Kidney capillary endothelial cell (primary cell): Measurements from ENCODE around the gene KIAA1217.
"Not testable (repeated sequence)": the region's sequence is repeated elsewhere in the genome, so short reads cannot be mapped to it uniquely, and the experiment has no call there.

Source experiments
- DNase-seq: peaks from one replicate; pipeline ENCODE4 v3.0.0-alpha.2; 2018; ENCODE audit warnings: low spot score

Gene KIAA1217

GRCh38 chr10:24465891-24466818 is 257.2 kb downstream of the KIAA1217 start:
- DNase-seq, result no peak

- DNase-seq, result no peak
Measured at GRCh38 chr10:24467136-24467535, 258.2 kb downstream of the KIAA1217 start.

- DNase-seq, result no peak
Measured at GRCh38 chr10:24467605-24468004, 258.7 kb downstream of the KIAA1217 start.

GRCh38 chr10:24468281-24468751 is 259.4 kb downstream of the KIAA1217 start:
- no peak for DNase-seq

- DNase-seq, result no peak
Measured at GRCh38 chr10:24469993-24470392, 261.1 kb downstream of the KIAA1217 start.

GRCh38 chr10:24475598-24475997 is 266.7 kb downstream of the KIAA1217 start:
- DNase-seq, result no peak

- no peak for DNase-seq
Measured at GRCh38 chr10:24476913-24477701, 268.2 kb downstream of the KIAA1217 start.

GRCh38 chr10:24477915-24478314 is 269.0 kb downstream of the KIAA1217 start:
- DNase-seq, result no peak

GRCh38 chr10:24479806-24480205 is 270.9 kb downstream of the KIAA1217 start:
- DNase-seq, result no peak

GRCh38 chr10:24480447-24480846 is 271.5 kb downstream of the KIAA1217 start:
- no peak for DNase-seq

GRCh38 chr10:24481241-24481640 is 272.3 kb downstream of the KIAA1217 start:
- DNase-seq, result no peak

- DNase-seq, result not testable (repeated sequence)
Measured at GRCh38 chr10:24482713-24483112, 273.8 kb downstream of the KIAA1217 start.

GRCh38 chr10:24483701-24484100 is 274.8 kb downstream of the KIAA1217 start:
- DNase-seq, result peak; percentile 58

- DNase-seq, result no peak
Measured at GRCh38 chr10:24484771-24485170, 275.8 kb downstream of the KIAA1217 start.

- no peak for DNase-seq
Measured at GRCh38 chr10:24485304-24485703, 276.4 kb downstream of the KIAA1217 start.

- DNase-seq, result no peak
Measured at GRCh38 chr10:24488631-24489030, 279.7 kb downstream of the KIAA1217 start.

GRCh38 chr10:24493165-24493564 is 284.2 kb downstream of the KIAA1217 start:
- DNase-seq, result no peak

- no peak for DNase-seq
Measured at GRCh38 chr10:24494236-24494635, 285.3 kb downstream of the KIAA1217 start.

- no peak for DNase-seq
Measured at GRCh38 chr10:24494777-24495176, 285.8 kb downstream of the KIAA1217 start.

GRCh38 chr10:24495666-24496460 is 286.9 kb downstream of the KIAA1217 start:
- no peak for DNase-seq

GRCh38 chr10:24496906-24497305 is 288.0 kb downstream of the KIAA1217 start:
- DNase-seq, result no peak
